H1 (cell line): Measurements from ENCODE around the gene WDR64.

Experiments
- CTCF ChIP-seq, 3 experiments: IDR thresholded peaks; 1 replicate in 2 of 3; 2 replicates in 1 of 3; pipeline versions ENCODE4 v1.5.1 to v1.6.1; 2011; ENCODE audit warnings: low read length in 3 of 3, mild to moderate bottlenecking in 3 of 3, inconsistent platforms in 2 of 3, low read depth in 1 of 3, moderate library complexity in 1 of 3; ENCODE audit not compliant: insufficient read depth in 1 of 3; ENCODE audit errors: control extremely low read depth in 1 of 3
- RFX5 ChIP-seq: IDR thresholded peaks from 2 replicates; pipeline ENCODE4 v1.6.1; 2011; ENCODE audit warnings: low read depth, low read length, improper control_type of control experiment, borderline replicate concordance

- TF ChIP-seq CTCF (IDR thresholded peaks at IDR 0.05; ENCODE audit: control extremely low read depth in 1 of 3, insufficient read depth in 1 of 3, low read depth in 1 of 3, low read length in 3 of 3) (no peak), RFX5 (no peak)
These were observed 8.4 kb downstream of the WDR64 start for GRCh38 chr1:241660424-241660972.
